ENCODE data around the gene CFAP100.

Gene CFAP100

DNA sequence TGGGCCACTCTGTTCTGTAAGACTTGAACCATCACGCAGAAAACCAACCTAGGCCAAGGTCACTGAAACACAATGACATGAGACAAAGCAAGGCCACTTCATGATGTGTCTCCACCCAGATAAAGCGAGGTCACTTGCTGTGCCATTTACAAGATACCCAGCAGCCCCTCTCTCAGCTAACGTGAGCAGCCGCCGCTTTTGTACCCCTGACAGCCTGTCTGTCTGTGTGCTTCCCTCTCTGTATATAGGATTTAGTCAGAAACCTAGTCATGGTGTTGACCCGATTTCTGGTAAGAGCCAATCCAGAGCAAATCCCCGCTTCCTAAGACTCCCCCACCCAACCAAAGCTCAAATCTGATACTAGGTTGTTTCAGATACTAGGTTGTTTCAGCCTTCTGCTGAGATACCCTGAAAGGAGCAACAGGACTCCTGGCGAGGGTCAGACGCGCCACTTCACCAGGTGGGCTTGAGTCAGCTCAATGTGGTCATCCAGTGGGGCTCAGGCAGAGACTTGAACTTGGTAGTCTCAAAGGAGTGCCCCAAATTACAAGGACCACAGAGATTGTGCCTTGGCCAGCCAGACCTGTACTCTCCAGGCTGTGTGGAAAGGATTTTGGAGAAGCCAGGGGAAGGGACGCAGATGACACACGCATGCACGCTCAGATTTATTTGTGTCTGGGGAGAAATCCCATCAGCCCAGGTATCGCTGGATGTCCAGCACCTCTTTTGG is 84.0 kb downstream of the CFAP100 start:
- DNase-seq (ENCODE audit: low read depth, low spot score): no peak

GRCh38 chr3:126479642-126480041 is 84.9 kb downstream of the CFAP100 start:
- no peak for DNase-seq (ENCODE audit: low read depth, low spot score)

DNA sequence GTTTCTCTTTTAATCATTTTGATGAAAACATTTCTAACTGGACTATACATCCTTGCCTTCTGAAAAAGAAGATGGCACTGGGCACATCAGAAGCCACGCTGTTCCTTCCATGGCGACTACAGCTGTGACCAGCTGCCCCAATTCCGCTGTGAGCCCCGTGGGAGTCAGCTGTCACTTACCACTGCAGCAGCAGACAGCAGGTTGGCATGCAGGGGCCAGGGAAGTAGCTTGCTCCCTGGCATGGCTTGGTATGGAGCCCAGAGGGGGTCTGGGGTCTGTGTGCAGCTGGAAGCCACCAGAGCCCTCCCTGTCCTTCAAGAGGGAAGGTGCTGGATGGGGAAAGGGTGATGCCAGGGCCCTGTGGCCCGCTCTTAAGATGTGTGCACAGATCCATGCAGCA is 85.5 kb downstream of the CFAP100 start:
- DNase-seq (ENCODE audit: low read depth, low spot score): no peak

- no peak for DNase-seq (ENCODE audit: low read depth, low spot score)
Observed at GRCh38 chr3:126480861-126481260, 86.2 kb downstream of the CFAP100 start.

DNA sequence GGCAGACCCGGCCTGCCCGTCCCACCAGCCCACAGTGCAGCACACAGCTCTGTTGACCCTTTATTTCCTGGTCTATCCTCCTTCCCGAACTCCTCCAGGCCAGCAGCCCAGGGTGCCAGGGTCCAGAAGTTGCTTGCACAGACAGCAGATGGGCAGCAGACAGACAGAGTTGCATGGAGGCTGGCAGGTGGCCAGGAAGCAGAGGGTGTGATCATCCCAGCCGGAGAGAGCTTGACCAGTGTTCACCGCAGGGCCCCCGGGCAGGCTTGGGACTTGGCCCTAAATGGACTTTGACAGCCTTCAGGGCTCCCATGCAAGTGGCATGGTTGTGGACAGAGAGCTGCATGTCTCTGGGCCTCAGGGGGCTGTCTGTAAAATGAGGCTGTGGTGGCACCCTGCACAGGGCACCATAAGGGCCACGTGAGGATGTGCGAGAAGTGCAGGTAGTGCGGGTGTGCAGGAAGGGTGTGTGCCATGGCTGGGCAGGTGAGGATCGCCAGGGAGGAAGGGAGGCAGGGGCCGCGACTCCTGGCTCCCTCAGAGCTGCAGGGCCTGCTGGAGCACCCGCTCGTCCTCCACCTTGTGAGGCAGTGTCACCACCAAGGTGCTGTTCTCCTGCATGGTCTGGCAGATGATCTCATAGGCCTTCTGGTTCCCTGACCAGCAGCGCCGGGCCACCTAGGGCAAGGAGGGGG is 87.2 kb downstream of the CFAP100 start:
- no peak for DNase-seq (ENCODE audit: low read depth, low spot score)

DNA sequence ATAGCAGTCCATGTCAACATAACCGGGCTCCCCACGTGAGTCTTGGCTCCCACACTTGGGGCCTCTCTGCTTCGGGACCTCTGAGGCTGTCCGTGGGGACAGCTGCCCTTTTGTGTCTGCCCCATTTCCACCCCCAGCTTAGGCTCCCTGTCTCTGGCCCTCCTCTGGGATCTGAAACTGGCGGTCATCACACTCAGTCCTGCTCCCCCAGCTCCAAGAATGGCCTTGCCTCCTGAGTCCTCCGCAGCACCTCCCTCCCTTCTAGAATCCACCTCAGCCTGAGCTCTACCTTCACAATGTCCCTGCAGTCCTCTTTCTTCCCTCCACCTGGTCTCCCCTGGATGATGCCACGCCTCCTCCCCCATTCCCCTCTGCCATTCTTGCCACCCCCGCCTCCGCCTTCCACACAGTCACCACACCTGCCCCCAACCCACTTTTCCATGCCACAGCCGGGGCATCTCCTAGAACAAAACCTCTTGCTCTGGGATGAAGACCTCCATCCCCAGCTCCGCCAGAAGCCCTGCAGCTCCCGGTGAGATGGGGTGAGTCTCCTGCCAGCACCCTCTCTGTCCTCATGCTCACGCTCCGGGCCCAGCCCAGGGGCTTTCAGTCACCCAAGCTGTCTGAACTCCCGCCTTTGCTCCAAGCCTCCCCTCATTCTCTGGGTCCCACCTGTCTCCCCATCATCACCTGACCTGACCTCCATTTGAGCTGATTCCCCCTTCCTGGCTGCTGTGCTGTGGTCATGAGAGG is 88.0 kb downstream of the CFAP100 start:
- no peak for DNase-seq (ENCODE audit: low read depth, low spot score)

DNA sequence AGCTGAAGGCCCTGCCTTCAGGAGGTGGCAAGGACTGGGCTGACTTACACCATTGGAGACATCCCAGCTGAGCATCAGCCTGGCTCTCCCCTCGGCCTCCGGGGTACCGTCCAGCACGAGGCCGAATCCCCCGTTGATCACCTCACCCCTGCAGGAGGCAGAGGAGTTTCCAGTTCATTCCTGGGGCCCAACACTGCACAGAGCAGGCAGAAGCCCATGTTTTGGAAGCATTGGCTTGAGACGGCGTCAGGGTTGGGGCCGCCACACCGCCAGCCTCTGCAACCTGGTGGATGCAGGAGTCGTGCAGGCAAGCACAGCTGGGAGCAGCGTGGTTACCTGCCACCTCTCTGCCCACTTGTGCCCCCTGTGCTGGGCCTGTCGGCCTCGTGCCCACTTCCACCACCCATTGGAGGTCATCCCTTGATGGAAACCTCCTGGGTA is 88.6 kb downstream of the CFAP100 start:
- DNase-seq (ENCODE audit: low read depth, low spot score): no peak

DNA sequence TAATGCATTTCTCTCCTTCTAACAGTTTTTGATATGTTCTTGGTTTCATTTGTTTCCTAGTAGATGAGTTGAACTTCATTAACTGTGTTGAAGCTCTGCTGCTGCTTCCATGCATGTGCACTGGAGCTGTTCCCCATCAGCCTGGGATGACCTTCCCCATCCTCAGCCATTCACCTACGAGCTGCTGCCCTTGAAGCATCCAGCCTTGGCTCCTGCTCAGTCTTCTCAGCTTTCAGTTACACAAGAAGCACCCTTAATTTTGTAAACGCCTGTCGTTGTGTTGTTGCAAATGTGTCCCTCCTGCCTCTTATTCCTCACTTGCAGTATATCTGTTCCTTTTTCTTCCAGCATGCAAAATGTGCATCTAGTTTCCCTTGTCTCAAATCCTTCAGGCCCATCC is 89.4 kb downstream of the CFAP100 start:
- DNase-seq (ENCODE audit: low read depth, low spot score): no peak

GRCh38 chr3:126484662-126485061 is 90.0 kb downstream of the CFAP100 start:
- no peak for DNase-seq (ENCODE audit: low read depth, low spot score)

GRCh38 chr3:126485176-126485897 is 90.6 kb downstream of the CFAP100 start:
- no peak for DNase-seq (ENCODE audit: low read depth, low spot score)

- DNase-seq (ENCODE audit: low read depth, low spot score): no peak
Observed at GRCh38 chr3:126485956-126486355, 91.2 kb downstream of the CFAP100 start.
